SK-N-SH (cell line): Measurements from ENCODE around the gene MAD2L2. TPM values are rescaled to one million over a fixed set of nuclear protein-coding genes. Genes with fewer than 3 reads are reported as not detected.

Experiments used
- CTCF ChIA-PET: fragments of 300-600, 350-600 bp; formaldehyde crosslinking; extraction: SDS; loops from one replicate; lab custom pipeline; 2021; lab: Yijun Ruan, JAX
- POLR2A ChIA-PET: fragments of 350-600 bp; sonication (Branson Sonifier 250); formaldehyde crosslinking; extraction: SDS; loops from one replicate; lab custom pipeline; 2020; ENCODE audit warnings: antibody characterized with exemption, inconsistent platforms; lab: Yijun Ruan, JAX
- DNase-seq: peaks from one replicate; pipeline ENCODE4 v3.0.0; 2012
- H2AFZ ChIP-seq: fragments of 200-600 bp; sonication (generic); 2 replicates; pipeline ENCODE4 v1.8.1; 2016; ENCODE audit warnings: antibody characterized with exemption, mild to moderate bottlenecking, low read depth
- H3F3A ChIP-seq: fragments of 200-600 bp; sonication (generic); replicated peaks from 2 replicates; pipeline ENCODE3; 2016; ENCODE audit warnings: antibody characterized with exemption, mild to moderate bottlenecking; ENCODE audit not compliant: insufficient read depth
- H3K27ac ChIP-seq, 2 experiments: fragments of 200-500 bp in 1 of 2; fragments of 200-600 bp in 1 of 2; sonication (Bioruptor generic) in 1 of 2; sonication (generic), shearing (Covaris generic) in 1 of 2; 2 replicates each; pipeline versions ENCODE4 v1.5.1 to v1.6.1; 2014 to 2016; ENCODE audit warnings: low read depth in 2 of 2, inconsistent platforms in 1 of 2, low read length in 1 of 2, mild to moderate bottlenecking in 1 of 2, mixed read lengths in 1 of 2
- H3K27me3 ChIP-seq: fragments of 200-600 bp; sonication (generic), shearing (Covaris generic); 2 replicates; pipeline ENCODE4 v1.6.1; 2016; ENCODE audit warnings: mixed run types; ENCODE audit not compliant: insufficient read depth
- H3K36me3 ChIP-seq, 2 experiments: fragments of 200-500 bp in 1 of 2; fragments of 200-600 bp in 1 of 2; sonication (Bioruptor generic) in 1 of 2; sonication (generic) in 1 of 2; replicated peaks in 1 of 2; 2 replicates each; pipeline versions ENCODE3 to v1.5.1; 2014 to 2016; ENCODE audit warnings: low read length in 1 of 2, mild to moderate bottlenecking in 1 of 2; ENCODE audit not compliant: insufficient read depth in 2 of 2, control insufficient read depth in 1 of 2
- H3K4me1 ChIP-seq, 2 experiments: fragments of 200-500 bp in 1 of 2; fragments of 200-600 bp in 1 of 2; sonication (Bioruptor generic) in 1 of 2; sonication (generic), shearing (Covaris generic) in 1 of 2; 2 replicates each; pipeline versions ENCODE4 v1.5.1 to v1.6.1; 2014 to 2016; ENCODE audit warnings: low read depth in 1 of 2, low read length in 1 of 2, mixed run types in 1 of 2; ENCODE audit not compliant: insufficient read depth in 2 of 2, control insufficient read depth in 1 of 2
- H3K4me2 ChIP-seq: fragments of 200-600 bp; sonication (generic), shearing (Covaris generic); 2 replicates; pipeline ENCODE4 v1.6.1; 2017; ENCODE audit warnings: mixed run types
- H3K4me3 ChIP-seq, 2 experiments: fragments of 200-500 bp in 1 of 2; fragments of 200-600 bp in 1 of 2; sonication (Bioruptor generic) in 1 of 2; sonication (generic), shearing (Covaris generic) in 1 of 2; 2 replicates each; pipeline versions ENCODE4 v1.5.1 to v1.8.1; 2014 to 2016; ENCODE audit warnings: low read depth in 2 of 2, inconsistent platforms in 1 of 2, low read length in 1 of 2, mild to moderate bottlenecking in 1 of 2, mixed read lengths in 1 of 2, moderate library complexity in 1 of 2
- H3K79me2 ChIP-seq: fragments of 200-600 bp; sonication (generic); 2 replicates; pipeline ENCODE4 v1.8.1; 2017; ENCODE audit warnings: mild to moderate bottlenecking; ENCODE audit not compliant: insufficient read depth
- H3K9ac ChIP-seq: fragments of 200-600 bp; sonication (generic); 2 replicates; pipeline ENCODE4 v1.6.1; 2017; ENCODE audit warnings: mixed run types
- H3K9me2 ChIP-seq: fragments of 200-600 bp; sonication (generic); 2 replicates; pipeline ENCODE4 v1.6.1; 2017; ENCODE audit warnings: mixed run types
- H3K9me3 ChIP-seq: fragments of 200-600 bp; sonication (generic); 2 replicates; pipeline ENCODE4 v1.6.1; 2017; ENCODE audit warnings: mixed run types, mild to moderate bottlenecking, moderate library complexity
- H4K20me1 ChIP-seq: fragments of 200-600 bp; sonication (generic); 2 replicates; pipeline ENCODE4 v1.6.1; 2017; ENCODE audit warnings: mild to moderate bottlenecking, mixed run types; ENCODE audit not compliant: insufficient read depth
- FOSL2 ChIP-seq: IDR thresholded peaks from 2 replicates; pipeline ENCODE4 v1.4.0; 2012; ENCODE audit warnings: low read depth, mild to moderate bottlenecking, moderate library complexity, borderline replicate concordance
- FOXJ3 ChIP-seq: sonication (generic); formaldehyde crosslinking; IDR thresholded peaks from 2 replicates; pipeline ENCODE4 v1.5.1; 2020; ENCODE audit warnings: mild to moderate bottlenecking, missing genetic modification reagents
- GABPA ChIP-seq: IDR thresholded peaks from 2 replicates; pipeline ENCODE4 v1.4.0; 2012; ENCODE audit warnings: low read depth, mild to moderate bottlenecking
- GATA2 ChIP-seq: sonication (generic); formaldehyde crosslinking; IDR thresholded peaks from 2 replicates; pipeline ENCODE4 v1.5.0; 2020; ENCODE audit warnings: mild to moderate bottlenecking, missing genetic modification reagents
- MXI1 ChIP-seq: IDR thresholded peaks from 2 replicates; pipeline ENCODE4 v1.6.1; 2012; ENCODE audit warnings: mild to moderate bottlenecking, low read depth, low read length, improper control_type of control experiment
- NFIC ChIP-seq: IDR thresholded peaks from 2 replicates; pipeline ENCODE4 v1.4.0; 2012; ENCODE audit warnings: borderline replicate concordance
- POLR2AphosphoS5 ChIP-seq: IDR thresholded peaks from 2 replicates; pipeline ENCODE4 v1.6.1; 2012; ENCODE audit warnings: low read depth, low read length
- RAD21 ChIP-seq: IDR thresholded peaks from 2 replicates; pipeline ENCODE4 v1.6.1; 2012; ENCODE audit warnings: mild to moderate bottlenecking, low read length
- RCOR1 ChIP-seq: fragments of 150-350 bp; IDR thresholded peaks from 2 replicates; pipeline ENCODE4 v1.6.1; 2017; ENCODE audit warnings: antibody characterized with exemption, low read length
- RFX5 ChIP-seq: IDR thresholded peaks from 2 replicates; pipeline ENCODE4 v1.6.1; 2012; ENCODE audit warnings: mild to moderate bottlenecking, improper control_type of control experiment, low read length
- RXRA ChIP-seq: IDR thresholded peaks from 2 replicates; pipeline ENCODE4 v1.4.0; 2012; ENCODE audit warnings: low read depth, mild to moderate bottlenecking, borderline replicate concordance
- SIN3A ChIP-seq: IDR thresholded peaks from 2 replicates; pipeline ENCODE4 v1.6.1; 2012; ENCODE audit warnings: low read depth, mild to moderate bottlenecking, low read length, moderate library complexity, borderline replicate concordance
- TAF1 ChIP-seq: IDR thresholded peaks from 2 replicates; pipeline ENCODE4 v1.6.1; 2012; ENCODE audit warnings: low read depth, mild to moderate bottlenecking, low read length, moderate library complexity, borderline replicate concordance
- TCF12 ChIP-seq: IDR thresholded peaks from 2 replicates; pipeline ENCODE4 v1.4.0; 2012
- TEAD4 ChIP-seq: IDR thresholded peaks from 2 replicates; pipeline ENCODE4 v1.4.0; 2012; ENCODE audit warnings: mild to moderate bottlenecking, borderline replicate concordance; ENCODE audit not compliant: insufficient read depth
- WGBS: methylation state at CpG from one replicate; pipeline ENCODE4 v1.1.6; 2017; ENCODE audit warnings: low lambda C conversion rate; 5-methylcytosine and 5-hydroxymethylcytosine counted together
- polyA plus RNA-seq, 3 experiments: library from polyadenylated mRNA; depleted of rRNA; stranded (reverse); fragments of >200 nt; gene quantifications; 2 replicates each; pipeline ENCODE4 v1.2.3, GENCODE V29; 2012
- TF ChIP-seq, protein P1 (sequence below): IDR thresholded peaks from 2 replicates; pipeline ENCODE4 v1.4.0; 2012; ENCODE audit warnings: low read depth, borderline replicate concordance
- TF ChIP-seq, protein P2 (sequence below): IDR thresholded peaks from 2 replicates; pipeline ENCODE4 v1.4.0; 2012; ENCODE audit warnings: low read depth, borderline replicate concordance
- TF ChIP-seq, protein P3 (sequence below): fragments of 150-350 bp; IDR thresholded peaks from 2 replicates; pipeline ENCODE4 v1.6.1; 2016; ENCODE audit warnings: mild to moderate bottlenecking, low read depth, low read length

The MAD2L2 gene
- polyA plus RNA-seq, 1 of the 3 experiments (the other 2 are of a cell fraction) = 94.0 TPM

DNA sequence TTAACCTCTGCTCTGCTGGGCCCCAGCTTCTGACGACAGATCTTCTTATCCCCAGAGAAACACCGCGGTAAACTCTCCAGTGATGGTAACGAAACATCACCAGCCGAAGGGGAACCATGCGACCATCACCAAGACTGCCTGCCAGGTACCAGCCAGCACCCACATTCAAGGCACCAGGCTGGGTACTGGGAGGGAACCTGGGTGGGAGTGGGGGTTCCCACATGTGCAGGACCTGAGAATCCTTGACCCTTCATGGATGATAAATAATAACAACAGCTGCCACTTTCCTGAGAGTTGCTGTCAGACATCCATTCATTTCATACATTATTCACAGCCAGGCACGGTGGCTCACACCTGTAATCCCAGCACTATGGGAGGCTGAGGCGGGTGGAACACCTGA lies 31.3 kb upstream of the MAD2L2 start:
- Histone ChIP-seq H3K27me3 (no peaks in the 10 kb centered on the region; the same call in 1 of the 2 replicates), H3K4me1 (peaks cover 0 to 7% of the 10 kb centered on the region in 2 experiments; a peak in 1 of 4 replicates), H3K9me3 (no peaks in the 10 kb centered on the region), H3K27ac (no peak overlapping the region), H3K36me3 (no peaks in the 10 kb centered on the region), H3K9me2 (no peaks in the 10 kb centered on the region), H2AFZ (no peak overlapping the region), H3F3A (no peaks in the 10 kb centered on the region), H3K4me2 (no peak overlapping the region), H4K20me1 (no peaks in the 10 kb centered on the region), H3K9ac (no peak overlapping the region), H3K4me3 (no peak overlapping the region), H3K79me2 (no peaks in the 10 kb centered on the region)
- ChIA-PET POLR2A (interaction anchor here (1.1 kb wide), 1 partner anchor 30 kb away, joined by 3 read pairs; no protein-coding TSS in a partner anchor), CTCF (interaction anchor here (3.0 to 6.6 kb wide), 2 partner anchors 30 to 61 kb away, joined by 14 to 66 read pairs; partner anchors contain the start of gene MAD2L2)
- TF ChIP-seq GATA2 (no peak), RAD21 (no peak), TEAD4 (no peak), MXI1 (no peak), SIN3A (no peak), NFIC (no peak), FOSL2 (no peak), RCOR1 (no peak), TAF1 (no peak), RFX5 (no peak), GABPA (no peak), POLR2AphosphoS5 (no peak), TCF12 (no peak), RXRA (no peak), FOXJ3 (CRISPR knock-in tag) (no peak)
- TF ChIP-seq, protein P1, sequence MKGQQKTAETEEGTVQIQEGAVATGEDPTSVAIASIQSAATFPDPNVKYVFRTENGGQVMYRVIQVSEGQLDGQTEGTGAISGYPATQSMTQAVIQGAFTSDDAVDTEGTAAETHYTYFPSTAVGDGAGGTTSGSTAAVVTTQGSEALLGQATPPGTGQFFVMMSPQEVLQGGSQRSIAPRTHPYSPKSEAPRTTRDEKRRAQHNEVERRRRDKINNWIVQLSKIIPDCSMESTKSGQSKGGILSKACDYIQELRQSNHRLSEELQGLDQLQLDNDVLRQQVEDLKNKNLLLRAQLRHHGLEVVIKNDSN = no peak
- TF ChIP-seq, protein P2, sequence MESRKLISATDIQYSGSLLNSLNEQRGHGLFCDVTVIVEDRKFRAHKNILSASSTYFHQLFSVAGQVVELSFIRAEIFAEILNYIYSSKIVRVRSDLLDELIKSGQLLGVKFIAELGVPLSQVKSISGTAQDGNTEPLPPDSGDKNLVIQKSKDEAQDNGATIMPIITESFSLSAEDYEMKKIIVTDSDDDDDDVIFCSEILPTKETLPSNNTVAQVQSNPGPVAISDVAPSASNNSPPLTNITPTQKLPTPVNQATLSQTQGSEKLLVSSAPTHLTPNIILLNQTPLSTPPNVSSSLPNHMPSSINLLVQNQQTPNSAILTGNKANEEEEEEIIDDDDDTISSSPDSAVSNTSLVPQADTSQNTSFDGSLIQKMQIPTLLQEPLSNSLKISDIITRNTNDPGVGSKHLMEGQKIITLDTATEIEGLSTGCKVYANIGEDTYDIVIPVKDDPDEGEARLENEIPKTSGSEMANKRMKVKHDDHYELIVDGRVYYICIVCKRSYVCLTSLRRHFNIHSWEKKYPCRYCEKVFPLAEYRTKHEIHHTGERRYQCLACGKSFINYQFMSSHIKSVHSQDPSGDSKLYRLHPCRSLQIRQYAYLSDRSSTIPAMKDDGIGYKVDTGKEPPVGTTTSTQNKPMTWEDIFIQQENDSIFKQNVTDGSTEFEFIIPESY = no peak
- TF ChIP-seq, protein P3, sequence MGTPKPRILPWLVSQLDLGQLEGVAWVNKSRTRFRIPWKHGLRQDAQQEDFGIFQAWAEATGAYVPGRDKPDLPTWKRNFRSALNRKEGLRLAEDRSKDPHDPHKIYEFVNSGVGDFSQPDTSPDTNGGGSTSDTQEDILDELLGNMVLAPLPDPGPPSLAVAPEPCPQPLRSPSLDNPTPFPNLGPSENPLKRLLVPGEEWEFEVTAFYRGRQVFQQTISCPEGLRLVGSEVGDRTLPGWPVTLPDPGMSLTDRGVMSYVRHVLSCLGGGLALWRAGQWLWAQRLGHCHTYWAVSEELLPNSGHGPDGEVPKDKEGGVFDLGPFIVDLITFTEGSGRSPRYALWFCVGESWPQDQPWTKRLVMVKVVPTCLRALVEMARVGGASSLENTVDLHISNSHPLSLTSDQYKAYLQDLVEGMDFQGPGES = no peak
- no peak for DNase-seq
- WGBS = 84% methylated on average over 4 of the region's 8 CpGs
